ENCODE results near the gene ENOPH1. TPM values are rescaled to one million over a fixed set of nuclear protein-coding genes. Genes with fewer than 3 reads are reported as not detected.
A peak's percentile ranks its signal among the peaks of the same experiment; 100 is the strongest.

ENOPH1 gene
- total and polyA plus RNA-seq, 2 of the 13 experiments (the other 11 are each of a cell fraction or from before 2014, with no cell fraction given) = 15.5 to 64.3 TPM

DNA sequence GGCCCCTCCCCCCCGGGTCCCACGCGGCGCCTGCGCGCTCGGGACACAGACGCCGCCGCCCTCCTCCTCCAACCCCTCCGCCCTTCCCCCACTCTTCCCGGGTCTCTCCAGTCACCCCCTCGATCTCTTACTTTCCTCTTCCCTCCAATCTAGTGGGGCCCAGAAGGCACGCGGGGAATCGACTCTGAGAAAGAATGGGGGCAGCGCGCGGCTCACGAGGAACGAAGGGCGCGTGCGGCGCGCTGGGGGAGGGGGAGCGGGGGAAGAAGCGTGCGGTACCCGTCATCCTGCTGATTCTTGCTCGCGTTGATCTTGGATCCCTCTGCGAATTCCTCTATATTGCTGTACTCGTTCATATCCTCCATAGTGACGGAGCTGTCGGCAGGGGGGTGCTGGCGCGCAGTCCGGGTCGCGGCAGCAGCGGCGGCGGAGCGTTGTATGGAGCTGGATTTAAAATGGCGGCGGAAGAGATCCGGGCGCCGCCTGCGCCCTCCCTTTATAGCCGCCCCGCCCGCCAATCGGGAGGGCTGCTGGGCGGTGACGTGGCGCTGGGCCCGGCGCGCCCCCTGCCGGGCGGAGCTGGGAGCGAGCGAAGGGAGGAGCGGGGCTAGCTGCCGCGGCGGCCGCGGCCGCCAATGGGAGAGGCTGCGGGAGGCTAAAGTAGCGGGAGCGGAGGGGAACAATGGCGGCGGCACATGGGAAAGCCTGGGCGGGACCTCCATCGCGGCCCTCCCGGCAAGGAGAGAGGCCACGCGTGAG, 1.2 kb upstream of the ENOPH1 start (continued):
- TF ChIP-seq, protein P1, sequence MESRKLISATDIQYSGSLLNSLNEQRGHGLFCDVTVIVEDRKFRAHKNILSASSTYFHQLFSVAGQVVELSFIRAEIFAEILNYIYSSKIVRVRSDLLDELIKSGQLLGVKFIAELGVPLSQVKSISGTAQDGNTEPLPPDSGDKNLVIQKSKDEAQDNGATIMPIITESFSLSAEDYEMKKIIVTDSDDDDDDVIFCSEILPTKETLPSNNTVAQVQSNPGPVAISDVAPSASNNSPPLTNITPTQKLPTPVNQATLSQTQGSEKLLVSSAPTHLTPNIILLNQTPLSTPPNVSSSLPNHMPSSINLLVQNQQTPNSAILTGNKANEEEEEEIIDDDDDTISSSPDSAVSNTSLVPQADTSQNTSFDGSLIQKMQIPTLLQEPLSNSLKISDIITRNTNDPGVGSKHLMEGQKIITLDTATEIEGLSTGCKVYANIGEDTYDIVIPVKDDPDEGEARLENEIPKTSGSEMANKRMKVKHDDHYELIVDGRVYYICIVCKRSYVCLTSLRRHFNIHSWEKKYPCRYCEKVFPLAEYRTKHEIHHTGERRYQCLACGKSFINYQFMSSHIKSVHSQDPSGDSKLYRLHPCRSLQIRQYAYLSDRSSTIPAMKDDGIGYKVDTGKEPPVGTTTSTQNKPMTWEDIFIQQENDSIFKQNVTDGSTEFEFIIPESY (CRISPR knock-in tag; IDR thresholded peaks at IDR 0.05) = 0 out of 2 replicates have a peak, but pooled peaks have one; percentile 6
- TF ChIP-seq, protein P2, sequence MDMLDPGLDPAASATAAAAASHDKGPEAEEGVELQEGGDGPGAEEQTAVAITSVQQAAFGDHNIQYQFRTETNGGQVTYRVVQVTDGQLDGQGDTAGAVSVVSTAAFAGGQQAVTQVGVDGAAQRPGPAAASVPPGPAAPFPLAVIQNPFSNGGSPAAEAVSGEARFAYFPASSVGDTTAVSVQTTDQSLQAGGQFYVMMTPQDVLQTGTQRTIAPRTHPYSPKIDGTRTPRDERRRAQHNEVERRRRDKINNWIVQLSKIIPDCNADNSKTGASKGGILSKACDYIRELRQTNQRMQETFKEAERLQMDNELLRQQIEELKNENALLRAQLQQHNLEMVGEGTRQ (IDR thresholded peaks at IDR 0.05; ENCODE audit: low read depth, low read length) = no peak
- TF ChIP-seq, protein P2 (CRISPR knock-in tag; IDR thresholded peaks at IDR 0.05; ENCODE audit: borderline replicate concordance) = no peak
- TF ChIP-seq, protein P3, sequence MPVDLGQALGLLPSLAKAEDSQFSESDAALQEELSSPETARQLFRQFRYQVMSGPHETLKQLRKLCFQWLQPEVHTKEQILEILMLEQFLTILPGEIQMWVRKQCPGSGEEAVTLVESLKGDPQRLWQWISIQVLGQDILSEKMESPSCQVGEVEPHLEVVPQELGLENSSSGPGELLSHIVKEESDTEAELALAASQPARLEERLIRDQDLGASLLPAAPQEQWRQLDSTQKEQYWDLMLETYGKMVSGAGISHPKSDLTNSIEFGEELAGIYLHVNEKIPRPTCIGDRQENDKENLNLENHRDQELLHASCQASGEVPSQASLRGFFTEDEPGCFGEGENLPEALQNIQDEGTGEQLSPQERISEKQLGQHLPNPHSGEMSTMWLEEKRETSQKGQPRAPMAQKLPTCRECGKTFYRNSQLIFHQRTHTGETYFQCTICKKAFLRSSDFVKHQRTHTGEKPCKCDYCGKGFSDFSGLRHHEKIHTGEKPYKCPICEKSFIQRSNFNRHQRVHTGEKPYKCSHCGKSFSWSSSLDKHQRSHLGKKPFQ (CRISPR knock-in tag; IDR thresholded peaks at IDR 0.05; ENCODE audit: insufficient replicate concordance) = no peak
- TF ChIP-seq AGO2 (optimal IDR thresholded peaks at IDR 0.05; ENCODE audit: low read depth, low read length) (peak; percentile 94), SRSF1 (optimal IDR thresholded peaks at IDR 0.05; ENCODE audit: low read depth, low read length) (peak; percentile 73), SETDB1 (CRISPR knock-in tag; IDR thresholded peaks at IDR 0.05; ENCODE audit: borderline replicate concordance) (no peak), XRCC5 (optimal IDR thresholded peaks at IDR 0.05; ENCODE audit: low read length) (peak; percentile 94), ZBTB20 (CRISPR knock-in tag; IDR thresholded peaks at IDR 0.05; ENCODE audit: borderline replicate concordance, low read depth) (peak; percentile 21; the same call in 1 of the 2 replicates), SALL2 (CRISPR knock-in tag; IDR thresholded peaks at IDR 0.05) (no peak), ZSCAN22 (CRISPR knock-in tag; IDR thresholded peaks at IDR 0.05) (no peak), ZNF17 (CRISPR knock-in tag; IDR thresholded peaks at IDR 0.05) (no peak), JDP2 (CRISPR knock-in tag; IDR thresholded peaks at IDR 0.05; ENCODE audit: borderline replicate concordance) (0 out of 2 replicates have a peak, but pooled peaks have one; percentile 41), POGZ (CRISPR knock-in tag; IDR thresholded peaks at IDR 0.05) (peak; percentile 58), MXI1 (IDR thresholded peaks at IDR 0.05; ENCODE audit: borderline replicate concordance, low read depth, low read length) (peak; percentile 38; the same call in 2 of the 3 replicates), HOXA3 (CRISPR knock-in tag; IDR thresholded peaks at IDR 0.05) (peak; percentile 97), MIXL1 (CRISPR knock-in tag; IDR thresholded peaks at IDR 0.05) (no peak), TRIM24 (CRISPR knock-in tag; IDR thresholded peaks at IDR 0.05) (no peak)
- TF ChIP-seq, protein P4, sequence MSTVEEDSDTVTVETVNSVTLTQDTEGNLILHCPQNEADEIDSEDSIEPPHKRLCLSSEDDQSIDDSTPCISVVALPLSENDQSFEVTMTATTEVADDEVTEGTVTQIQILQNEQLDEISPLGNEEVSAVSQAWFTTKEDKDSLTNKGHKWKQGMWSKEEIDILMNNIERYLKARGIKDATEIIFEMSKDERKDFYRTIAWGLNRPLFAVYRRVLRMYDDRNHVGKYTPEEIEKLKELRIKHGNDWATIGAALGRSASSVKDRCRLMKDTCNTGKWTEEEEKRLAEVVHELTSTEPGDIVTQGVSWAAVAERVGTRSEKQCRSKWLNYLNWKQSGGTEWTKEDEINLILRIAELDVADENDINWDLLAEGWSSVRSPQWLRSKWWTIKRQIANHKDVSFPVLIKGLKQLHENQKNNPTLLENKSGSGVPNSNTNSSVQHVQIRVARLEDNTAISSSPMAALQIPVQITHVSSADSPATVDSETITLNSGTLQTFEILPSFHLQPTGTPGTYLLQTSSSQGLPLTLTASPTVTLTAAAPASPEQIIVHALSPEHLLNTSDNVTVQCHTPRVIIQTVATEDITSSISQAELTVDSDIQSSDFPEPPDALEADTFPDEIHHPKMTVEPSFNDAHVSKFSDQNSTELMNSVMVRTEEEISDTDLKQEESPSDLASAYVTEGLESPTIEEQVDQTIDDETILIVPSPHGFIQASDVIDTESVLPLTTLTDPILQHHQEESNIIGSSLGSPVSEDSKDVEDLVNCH (CRISPR knock-in tag; IDR thresholded peaks at IDR 0.05) = no peak
- TF ChIP-seq, protein P5, sequence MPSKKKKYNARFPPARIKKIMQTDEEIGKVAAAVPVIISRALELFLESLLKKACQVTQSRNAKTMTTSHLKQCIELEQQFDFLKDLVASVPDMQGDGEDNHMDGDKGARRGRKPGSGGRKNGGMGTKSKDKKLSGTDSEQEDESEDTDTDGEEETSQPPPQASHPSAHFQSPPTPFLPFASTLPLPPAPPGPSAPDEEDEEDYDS (CRISPR knock-in tag; IDR thresholded peaks at IDR 0.05) = peak; percentile 81
- TF ChIP-seq, protein P6, sequence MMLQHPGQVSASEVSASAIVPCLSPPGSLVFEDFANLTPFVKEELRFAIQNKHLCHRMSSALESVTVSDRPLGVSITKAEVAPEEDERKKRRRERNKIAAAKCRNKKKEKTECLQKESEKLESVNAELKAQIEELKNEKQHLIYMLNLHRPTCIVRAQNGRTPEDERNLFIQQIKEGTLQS (CRISPR knock-in tag; IDR thresholded peaks at IDR 0.05) = peak; percentile 53; the same call in 1 of the 2 replicates
